Gastrocnemius medialis (tissue), 4 donors: ENCODE results near the gene POU6F1.

ENCODE experiments used
- CTCF ChIP-seq, 5 experiments: fragments of 450-650 bp in 3 of 5; fragments of 200-600 bp in 2 of 5; sonication (generic) in 2 of 5; IDR thresholded peaks in 4 of 5; conservative IDR thresholded peaks in 1 of 5; 1 replicate in 4 of 5; 2 replicates in 1 of 5; pipeline ENCODE4 v1.5.1; 2016 to 2019; ENCODE audit warnings: antibody characterized with exemption in 5 of 5, mild to moderate bottlenecking in 3 of 5, moderate library complexity in 3 of 5
- POLR2A ChIP-seq, 2 donors: fragments of 450-650 bp; IDR thresholded peaks; one replicate each; pipeline ENCODE4 v1.6.1; 2017; ENCODE audit warnings: antibody characterized with exemption in 2 of 2, mild to moderate bottlenecking in 2 of 2, moderate library complexity in 2 of 2

GRCh38 chr12:51229116-51229809 is 11.4 kb upstream of the POU6F1 start:
- TF ChIP-seq CTCF (IDR thresholded peaks at IDR 0.05 in 4 of 5, conservative IDR thresholded peaks at IDR 0.05 in 1 of 5) (no peak), POLR2A (IDR thresholded peaks at IDR 0.05) (no peak)
